ENCODE data around the gene ZNF680.

The ZNF680 gene

GRCh38 chr7:64509583-64509982 is 53.3 kb downstream of the ZNF680 start:
- Histone ChIP-seq H3K9me3 (ENCODE audit: low read length) (peaks cover 36% of the 10 kb centered on the region), H3K4me1 (ENCODE audit: insufficient read depth, low read length, severe bottlenecking) (no peaks in the 10 kb centered on the region), H2AFZ (ENCODE audit: low read length) (no peak overlapping the region), H3K4me2 (ENCODE audit: low read length) (no peak overlapping the region), H3K4me3 (ENCODE audit: low read depth, low read length, poor library complexity, severe bottlenecking) (no peak overlapping the region), H3K9ac (ENCODE audit: low read length) (no peak overlapping the region), H3K27ac (ENCODE audit: low read depth, low read length, poor library complexity, severe bottlenecking) (no peak overlapping the region), H3K36me3 (ENCODE audit: insufficient read depth, low read length) (peaks cover 27% of the 10 kb centered on the region), H3K79me2 (ENCODE audit: insufficient read depth, low read length) (no peaks in the 10 kb centered on the region), H4K20me1 (ENCODE audit: insufficient read depth, low read length) (no peaks in the 10 kb centered on the region), H3K27me3 (ENCODE audit: insufficient read depth, low read length) (no peaks in the 10 kb centered on the region), H3K9me2 (ENCODE audit: low read depth, low read length) (no peaks in the 10 kb centered on the region), H3F3A (ENCODE audit: insufficient read depth, low read length) (no peaks in the 10 kb centered on the region)
- TF ChIP-seq CTCF (IDR thresholded peaks at IDR 0.05; ENCODE audit: low read length) (no peak), EZH2 (IDR thresholded peaks at IDR 0.05; ENCODE audit: borderline replicate concordance, low read length) (no peak)

- no peaks in the 10 kb centered on the region for H3K4me1 ChIP-seq (ENCODE audit: insufficient read depth, low read length, severe bottlenecking)
- peaks cover 11% of the 10 kb centered on the region for H3K36me3 ChIP-seq (ENCODE audit: insufficient read depth, low read length)
- no peak overlapping the region for H3K27ac ChIP-seq (ENCODE audit: low read depth, low read length, poor library complexity, severe bottlenecking)
- peaks cover 21% of the 10 kb centered on the region for H3K9me3 ChIP-seq (ENCODE audit: low read length)
- H4K20me1 ChIP-seq (ENCODE audit: insufficient read depth, low read length): no peaks in the 10 kb centered on the region
- H3K4me2 ChIP-seq (ENCODE audit: low read length): no peak overlapping the region
- no peak overlapping the region for H3K9ac ChIP-seq (ENCODE audit: low read length)
- H3K79me2 ChIP-seq (ENCODE audit: insufficient read depth, low read length): no peaks in the 10 kb centered on the region
- TF ChIP-seq CTCF (IDR thresholded peaks at IDR 0.05; ENCODE audit: low read length) (no peak), EZH2 (IDR thresholded peaks at IDR 0.05; ENCODE audit: borderline replicate concordance, low read length) (no peak)
- H3K27me3 ChIP-seq (ENCODE audit: insufficient read depth, low read length): no peaks in the 10 kb centered on the region
- H3K9me2 ChIP-seq (ENCODE audit: low read depth, low read length): no peaks in the 10 kb centered on the region
- H2AFZ ChIP-seq (ENCODE audit: low read length): no peak overlapping the region
- 0 out of 2 replicates have a peak, but pooled peaks cover 4% of the 10 kb centered on the region for H3F3A ChIP-seq (ENCODE audit: insufficient read depth, low read length)
- H3K4me3 ChIP-seq (ENCODE audit: low read depth, low read length, poor library complexity, severe bottlenecking): no peak overlapping the region
These were observed 58.2 kb downstream of the ZNF680 start for GRCh38 chr7:64504581-64505120.

GRCh38 chr7:64498270-64498669 is 64.6 kb downstream of the ZNF680 start:
- no peaks in the 10 kb centered on the region for H3K4me1 ChIP-seq (ENCODE audit: insufficient read depth, low read length, severe bottlenecking)
- no peak overlapping the region for H3K9ac ChIP-seq (ENCODE audit: low read length)
- no peak overlapping the region for H2AFZ ChIP-seq (ENCODE audit: low read length)
- no peaks in the 10 kb centered on the region for H3K36me3 ChIP-seq (ENCODE audit: insufficient read depth, low read length)
- no peaks in the 10 kb centered on the region for H3K9me2 ChIP-seq (ENCODE audit: low read depth, low read length)
- no peak overlapping the region for H3K4me2 ChIP-seq (ENCODE audit: low read length)
- peaks cover 11% of the 10 kb centered on the region; the same call in 1 of the 2 replicates for H3K9me3 ChIP-seq (ENCODE audit: low read length)
- no peaks in the 10 kb centered on the region for H3F3A ChIP-seq (ENCODE audit: insufficient read depth, low read length)
- no peak overlapping the region for H3K4me3 ChIP-seq (ENCODE audit: low read depth, low read length, poor library complexity, severe bottlenecking)
- no peaks in the 10 kb centered on the region for H4K20me1 ChIP-seq (ENCODE audit: insufficient read depth, low read length)
- no peak overlapping the region for H3K27ac ChIP-seq (ENCODE audit: low read depth, low read length, poor library complexity, severe bottlenecking)
- no peaks in the 10 kb centered on the region for H3K79me2 ChIP-seq (ENCODE audit: insufficient read depth, low read length)
- no peak for TF ChIP-seq EZH2 (IDR thresholded peaks at IDR 0.05; ENCODE audit: borderline replicate concordance, low read length)
- TF ChIP-seq CTCF (IDR thresholded peaks at IDR 0.05; ENCODE audit: low read length): no peak
- H3K27me3 ChIP-seq (ENCODE audit: insufficient read depth, low read length): no peaks in the 10 kb centered on the region

All from OCI-LY1 (cell line).